DOHH2 (cell line): ENCODE data around the gene NREP.

Source experiments
- CTCF ChIP-seq: fragments of 200-600 bp; sonication (generic); IDR thresholded peaks from one replicate; pipeline ENCODE4 v1.5.1; 2014; ENCODE audit warnings: antibody characterized with exemption, mild to moderate bottlenecking, low read depth, low read length; ENCODE audit not compliant: poor library complexity, severe bottlenecking
- EZH2phosphoT487 ChIP-seq: fragments of 200-600 bp; sonication (generic); IDR thresholded peaks from 2 replicates; pipeline ENCODE4 v1.6.1; 2017; ENCODE audit warnings: borderline replicate concordance, mild to moderate bottlenecking, antibody characterized with exemption, low read length, moderate library complexity, mixed read lengths

GRCh38 chr5:111704452-111705085 lies 52.4 kb downstream of the NREP start:
- no peak for TF ChIP-seq CTCF
- no peak for TF ChIP-seq EZH2phosphoT487
